Thyroid gland (tissue), 4 donors: Measurements from ENCODE around the gene ACY1. TPM values are rescaled to one million over a fixed set of nuclear protein-coding genes. Genes with fewer than 3 reads are reported as not detected.

Source experiments
- DNase-seq, 2 donors: peaks; one replicate each; pipeline ENCODE4 v3.0.0-alpha.2; 2019
- H3K27ac ChIP-seq, 3 donors: fragments of 200-600 bp; sonication (generic); 1 replicate in 2 of 3; 2 replicates in 1 of 3; pipeline ENCODE4 v1.5.1; 2016 to 2019; ENCODE audit warnings: mild to moderate bottlenecking in 1 of 3, moderate library complexity in 1 of 3
- H3K27me3 ChIP-seq: fragments of 200-600 bp; sonication (generic); one replicate; pipeline ENCODE4 v1.5.1; 2019
- H3K36me3 ChIP-seq, 2 donors: fragments of 200-600 bp; sonication (generic); one replicate each; pipeline ENCODE4 v1.5.1; 2016 to 2019
- H3K4me1 ChIP-seq, 2 donors: fragments of 200-600 bp; sonication (generic); one replicate each; pipeline ENCODE4 v1.5.1; 2017 to 2019
- H3K4me3 ChIP-seq, 3 donors: fragments of 200-600 bp; sonication (generic); replicated peaks in 1 of 3; 1 replicate in 2 of 3; 2 replicates in 1 of 3; pipeline ENCODE4 v1.5.1; 2016; ENCODE audit warnings: mild to moderate bottlenecking in 1 of 3
- H3K9me3 ChIP-seq: fragments of 200-600 bp; sonication (generic); one replicate; pipeline ENCODE4 v1.5.1; 2017
- CTCF ChIP-seq, 6 experiments: fragments of 200-600 bp in 3 of 6; fragments of 450-650 bp in 3 of 6; sonication (generic) in 3 of 6; IDR thresholded peaks; one replicate each; pipeline ENCODE4 v1.5.1; 2016 to 2019; ENCODE audit warnings: antibody characterized with exemption in 6 of 6, mild to moderate bottlenecking in 2 of 6, inconsistent platforms in 1 of 6, moderate library complexity in 1 of 6
- POLR2A ChIP-seq, 2 donors: fragments of 450-650 bp; IDR thresholded peaks; one replicate each; pipeline ENCODE4 v1.6.1; 2017; ENCODE audit warnings: antibody characterized with exemption in 2 of 2, mild to moderate bottlenecking in 2 of 2, moderate library complexity in 1 of 2
- WGBS, 2 donors: methylation state at CpG; one replicate each; pipeline ENCODE4 v1.1.5; 2017; 5-methylcytosine and 5-hydroxymethylcytosine counted together
- intact Hi-C: fragments of 100-400 bp; cut with DNase I; formaldehyde crosslinking; loops from one replicate; pipeline ENCODE4 v1.15.1; 2023
- total RNA-seq, 4 donors: library from RNA; depleted of rRNA; stranded (reverse); fragments of >200 nt; gene quantifications; one replicate each; pipeline ENCODE4 v1.2.3, GENCODE V29; 2016

ACY1 gene
- total RNA-seq, 4 donors from 2014 or later = 34.9 to 98.8 (median 77.6) TPM

GRCh38 chr3:51999846-52000245 lies 16.5 kb downstream of the ACY1 start:
- DNase-seq = no peak
- Histone ChIP-seq H3K27ac (no peak overlapping the region), H3K9me3 (no peaks in the 10 kb centered on the region), H3K36me3 (peaks cover under 1% of the 10 kb centered on the region in 2 donors), H3K27me3 (no peaks in the 10 kb centered on the region), H3K4me1 (peaks cover 4 to 8% of the 10 kb centered on the region in 2 donors), H3K4me3 (no peak overlapping the region)
- TF ChIP-seq POLR2A (IDR thresholded peaks at IDR 0.05) (no peak), CTCF (IDR thresholded peaks at IDR 0.05) (no peak)
- WGBS, 2 donors = 80 to 84% methylated on average over 2 of the region's 2 CpGs
- intact Hi-C loops = loop anchor here (2.0 to 5.0 kb wide), 3 partner anchors 62 to 145 kb away; no protein-coding TSS in a partner anchor

GRCh38 chr3:52001443-52001974 lies 18.2 kb downstream of the ACY1 start:
- WGBS, 2 donors = 2 to 4% methylated on average over 2 to 18 of the region's 18 CpGs
- H3K36me3 ChIP-seq = no peaks in the 10 kb centered on the region
- no peaks in the 10 kb centered on the region for H3K9me3 ChIP-seq
- peak; percentile 74 for DNase-seq
- no peaks in the 10 kb centered on the region for H3K27me3 ChIP-seq
- peaks cover 6 to 22% of the 10 kb centered on the region in 2 donors for H3K4me1 ChIP-seq
- intact Hi-C loops = loop anchor here (2.0 to 5.0 kb wide), 3 partner anchors 61 to 143 kb away; no protein-coding TSS in a partner anchor
- H3K27ac ChIP-seq = no peak overlapping the region
- TF ChIP-seq POLR2A (IDR thresholded peaks at IDR 0.05) = no peak
- TF ChIP-seq CTCF (IDR thresholded peaks at IDR 0.05) = peak; percentile 57 to 95 (median 92)
- no peak overlapping the region for H3K4me3 ChIP-seq

GRCh38 chr3:52002748-52003147 lies 19.4 kb downstream of the ACY1 start:
- Histone ChIP-seq H3K27me3 (no peaks in the 10 kb centered on the region), H3K4me1 (peaks cover 6 to 22% of the 10 kb centered on the region in 2 donors), H3K36me3 (no peaks in the 10 kb centered on the region), H3K9me3 (no peaks in the 10 kb centered on the region), H3K4me3 (no peak overlapping the region), H3K27ac (no peak overlapping the region)
- no peak for TF ChIP-seq CTCF (IDR thresholded peaks at IDR 0.05)
- TF ChIP-seq POLR2A (IDR thresholded peaks at IDR 0.05) = no peak
- 77 to 81% methylated on average over 6 of the region's 6 CpGs for WGBS, 2 donors
- DNase-seq = no peak
- intact Hi-C loops = loop anchor here (5.0 kb wide), 1 partner anchor 60 kb away; no protein-coding TSS in a partner anchor

- H3K4me1 ChIP-seq = peaks cover 6 to 22% of the 10 kb centered on the region in 2 donors
- DNase-seq = no peak
- no peaks in the 10 kb centered on the region for H3K27me3 ChIP-seq
- H3K4me3 ChIP-seq = no peak overlapping the region
- H3K36me3 ChIP-seq = no peaks in the 10 kb centered on the region
- WGBS, 2 donors = 62 to 71% methylated on average over 13 to 16 of the region's 16 CpGs
- no peaks in the 10 kb centered on the region for H3K9me3 ChIP-seq
- intact Hi-C loops = loop anchor here (5.0 kb wide), 1 partner anchor 58 kb away; no protein-coding TSS in a partner anchor
- peak in 1 of 6 experiments; percentile 26 for TF ChIP-seq CTCF (IDR thresholded peaks at IDR 0.05)
- no peak for TF ChIP-seq POLR2A (IDR thresholded peaks at IDR 0.05)
- H3K27ac ChIP-seq = no peak overlapping the region
Observed at GRCh38 chr3:52004163-52004787, 20.9 kb downstream of the ACY1 start.

GRCh38 chr3:52004906-52005395 lies 21.6 kb downstream of the ACY1 start:
- no peak overlapping the region for H3K4me3 ChIP-seq
- no peaks in the 10 kb centered on the region for H3K36me3 ChIP-seq
- H3K9me3 ChIP-seq = no peaks in the 10 kb centered on the region
- TF ChIP-seq CTCF (IDR thresholded peaks at IDR 0.05) = no peak
- no peak for TF ChIP-seq POLR2A (IDR thresholded peaks at IDR 0.05)
- peaks cover 6 to 22% of the 10 kb centered on the region in 2 donors for H3K4me1 ChIP-seq
- 85 to 88% methylated on average over 4 of the region's 4 CpGs for WGBS, 2 donors
- DNase-seq = no peak
- intact Hi-C loops = loop anchor here (5.0 kb wide), 1 partner anchor 57 kb away; no protein-coding TSS in a partner anchor
- peak overlapping the region in 1 of 3 donors; percentile 47 for H3K27ac ChIP-seq
- no peaks in the 10 kb centered on the region for H3K27me3 ChIP-seq
